ENCODE data around the gene GCN1.

The GCN1 gene

GRCh38 chr12:120222288-120222832 lies 27.8 kb upstream of the GCN1 start:
- no peak for TF ChIP-seq CTCF (IDR thresholded peaks at IDR 0.05; ENCODE audit: insufficient read depth, low read depth, low read length, missing control alignments)
- no peak overlapping the region for H3K4me3 ChIP-seq (ENCODE audit: low read depth, low read length)
- DNase-seq (ENCODE audit: low read depth), result no peak

- TF ChIP-seq CTCF (IDR thresholded peaks at IDR 0.05; ENCODE audit: insufficient read depth, low read depth, low read length, missing control alignments), result no peak
- H3K4me3 ChIP-seq (ENCODE audit: low read depth, low read length), result no peak overlapping the region
- DNase-seq (ENCODE audit: low read depth), result no peak
These were observed 27.0 kb upstream of the GCN1 start for GRCh38 chr12:120221576-120221900.

- no peak for DNase-seq (ENCODE audit: low read depth)
- no peak for TF ChIP-seq CTCF (IDR thresholded peaks at IDR 0.05; ENCODE audit: insufficient read depth, low read depth, low read length, missing control alignments)
- no peak overlapping the region for H3K4me3 ChIP-seq (ENCODE audit: low read depth, low read length)
These were observed 26.5 kb upstream of the GCN1 start for GRCh38 chr12:120220838-120221575.

- no peak overlapping the region for H3K4me3 ChIP-seq (ENCODE audit: low read depth, low read length)
- TF ChIP-seq CTCF (IDR thresholded peaks at IDR 0.05; ENCODE audit: insufficient read depth, low read depth, low read length, missing control alignments), result no peak
- DNase-seq (ENCODE audit: low read depth), result no peak
These were observed 24.4 kb upstream of the GCN1 start for GRCh38 chr12:120218680-120219606.

- DNase-seq (ENCODE audit: low read depth), result no peak
- H3K4me3 ChIP-seq (ENCODE audit: low read depth, low read length), result no peak overlapping the region
- TF ChIP-seq CTCF (IDR thresholded peaks at IDR 0.05; ENCODE audit: insufficient read depth, low read depth, low read length, missing control alignments), result no peak
These were observed 22.5 kb upstream of the GCN1 start for GRCh38 chr12:120216742-120217605.

All from GM12865 (cell line).